ENCODE measurements around the gene SLC17A1. TPM values are rescaled to one million over a fixed set of nuclear protein-coding genes. Genes with fewer than 3 reads are reported as not detected.
A peak's percentile ranks its signal among the peaks of the same experiment; 100 is the strongest.

The SLC17A1 gene
- total RNA-seq, 1 experiment from 2014 or later: not detected

DNA sequence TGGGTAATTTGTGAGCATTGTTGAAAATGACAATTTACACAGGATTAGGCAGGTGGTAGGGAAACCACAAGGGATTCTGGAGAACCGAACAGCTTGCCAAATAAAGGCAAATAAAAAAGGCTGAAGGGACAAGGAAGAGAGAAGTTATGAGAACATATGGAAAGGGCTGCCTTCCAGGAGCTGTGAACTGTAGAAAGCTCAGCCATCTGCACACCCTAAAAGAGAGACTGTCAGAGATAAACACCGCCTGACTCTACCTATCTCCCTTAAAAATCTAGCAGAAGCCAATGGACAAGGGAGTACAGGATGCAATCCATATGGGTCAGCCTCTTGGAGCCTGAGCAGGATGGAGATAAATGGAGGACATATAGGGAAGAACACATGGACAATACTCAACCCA, 12.7 kb upstream of the SLC17A1 start (continued):
- no peak for TF ChIP-seq JAZF1 (CRISPR knock-in tag; IDR thresholded peaks at IDR 0.05)
- TF ChIP-seq SP1 (CRISPR knock-in tag; conservative IDR thresholded peaks at IDR 0.05): no peak

DNA sequence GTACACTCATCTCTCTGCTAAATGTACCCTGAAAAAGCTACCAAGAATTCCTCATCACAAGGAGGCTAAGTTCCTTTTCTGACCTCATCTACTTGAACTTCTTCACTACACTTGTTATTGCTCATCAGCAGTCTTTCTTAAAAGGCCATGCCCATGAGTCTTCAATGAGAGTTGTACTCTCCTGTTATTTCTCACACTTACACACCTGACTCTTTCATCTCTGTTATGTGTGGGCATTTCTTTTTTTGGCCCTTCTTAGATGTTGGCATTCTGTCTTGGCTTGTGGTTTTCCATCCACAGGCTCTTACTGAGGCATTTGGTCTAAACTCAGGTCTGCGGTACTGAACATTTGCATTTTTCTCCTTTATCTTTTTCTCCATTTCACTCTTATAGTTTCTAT, 10.7 kb upstream of the SLC17A1 start:
- Mint-ChIP-seq H3K4me1 (no peaks in the 10 kb centered on the region), H3K27ac (no peak overlapping the region), H3K9me3 (peaks cover 3% of the 10 kb centered on the region; the same call in 1 of the 2 replicates), H3K27me3 (ENCODE audit: low read depth) (no peaks in the 10 kb centered on the region), H3K4me3 (no peak overlapping the region), H3K36me3 (no peaks in the 10 kb centered on the region)
- ChIA-PET POLR2A (no interaction called here), CTCF (no interaction called here)
- no peak for ATAC-seq
- no peak for TF ChIP-seq CBFB (CRISPR knock-in tag; IDR thresholded peaks at IDR 0.05; ENCODE audit: low read depth)
- DNase-seq (ENCODE audit: low spot score): no peak

DNA sequence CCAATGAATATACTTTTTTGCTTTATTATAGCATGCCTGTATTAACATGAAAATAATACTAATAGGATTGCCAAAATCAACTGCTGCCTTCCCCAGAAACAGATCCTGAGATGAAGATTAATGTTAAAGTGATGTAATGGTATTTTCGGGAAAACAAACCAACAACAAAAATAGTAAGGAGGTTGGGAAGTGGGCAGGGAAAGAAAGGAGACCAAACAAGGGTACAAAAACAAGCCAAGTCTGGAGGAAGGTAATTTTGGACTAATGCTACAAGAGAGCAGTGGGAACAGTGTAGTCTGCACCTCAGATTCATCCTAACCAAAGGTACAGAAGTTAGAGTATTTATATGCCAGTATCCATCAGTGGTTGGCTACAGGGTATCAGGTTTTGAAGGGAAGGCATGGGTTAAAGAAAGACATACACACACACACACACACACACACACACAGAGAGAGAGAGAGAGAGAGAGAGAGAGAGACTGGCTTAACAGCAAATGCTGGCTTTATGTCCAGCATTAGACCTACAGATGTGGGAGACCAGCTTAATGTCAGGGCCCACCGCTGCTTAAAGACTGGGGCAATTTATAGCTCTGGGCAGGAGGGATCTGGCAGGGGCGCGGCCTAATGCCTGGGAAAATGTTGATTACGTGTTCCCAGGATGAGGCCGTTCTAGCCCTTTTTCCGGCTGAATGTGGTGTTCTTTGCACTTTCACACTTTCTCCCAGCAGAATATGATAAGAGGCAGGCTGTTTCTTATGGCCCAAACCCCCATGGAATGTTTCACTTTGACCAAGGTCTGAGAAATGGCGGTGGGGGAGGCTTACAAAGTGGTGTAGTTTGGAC, 3.8 kb upstream of the SLC17A1 start:
- POLR2A ChIA-PET: no interaction called here
- no peaks in the 10 kb centered on the region for H3K27me3 Mint-ChIP-seq (ENCODE audit: low read depth)
- CTCF ChIA-PET: no interaction called here
- no peaks in the 10 kb centered on the region for H3K9me3 Mint-ChIP-seq
- peak overlapping the region; percentile 4; the same call in 1 of the 2 replicates for H3K27ac Mint-ChIP-seq
- TF ChIP-seq, protein P1, sequence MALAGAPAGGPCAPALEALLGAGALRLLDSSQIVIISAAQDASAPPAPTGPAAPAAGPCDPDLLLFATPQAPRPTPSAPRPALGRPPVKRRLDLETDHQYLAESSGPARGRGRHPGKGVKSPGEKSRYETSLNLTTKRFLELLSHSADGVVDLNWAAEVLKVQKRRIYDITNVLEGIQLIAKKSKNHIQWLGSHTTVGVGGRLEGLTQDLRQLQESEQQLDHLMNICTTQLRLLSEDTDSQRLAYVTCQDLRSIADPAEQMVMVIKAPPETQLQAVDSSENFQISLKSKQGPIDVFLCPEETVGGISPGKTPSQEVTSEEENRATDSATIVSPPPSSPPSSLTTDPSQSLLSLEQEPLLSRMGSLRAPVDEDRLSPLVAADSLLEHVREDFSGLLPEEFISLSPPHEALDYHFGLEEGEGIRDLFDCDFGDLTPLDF (CRISPR knock-in tag; IDR thresholded peaks at IDR 0.05): no peak
- TF ChIP-seq HMGA2 (CRISPR knock-in tag; IDR thresholded peaks at IDR 0.05) (no peak), ZNF263 (CRISPR knock-in tag; IDR thresholded peaks at IDR 0.05; ENCODE audit: low read depth) (no peak), NR1H2 (CRISPR knock-in tag; IDR thresholded peaks at IDR 0.05) (no peak), GRHL2 (CRISPR knock-in tag; IDR thresholded peaks at IDR 0.05; ENCODE audit: insufficient replicate concordance, severe bottlenecking) (no peak), FOXP1 (CRISPR knock-in tag; IDR thresholded peaks at IDR 0.05; ENCODE audit: borderline replicate concordance) (no peak), RORB (CRISPR knock-in tag; IDR thresholded peaks at IDR 0.05) (no peak), ZNF416 (CRISPR knock-in tag; IDR thresholded peaks at IDR 0.05) (no peak), SOX15 (CRISPR knock-in tag; IDR thresholded peaks at IDR 0.05) (no peak), FOXK1 (CRISPR knock-in tag; IDR thresholded peaks at IDR 0.05) (no peak), ZBTB21 (CRISPR knock-in tag; IDR thresholded peaks at IDR 0.05; ENCODE audit: borderline replicate concordance) (no peak), ZNF121 (CRISPR knock-in tag; IDR thresholded peaks at IDR 0.05) (no peak), ZNF138 (CRISPR knock-in tag; conservative IDR thresholded peaks at IDR 0.05) (no peak), CBFB (CRISPR knock-in tag; IDR thresholded peaks at IDR 0.05; ENCODE audit: low read depth) (no peak), ZNF671 (CRISPR knock-in tag; IDR thresholded peaks at IDR 0.05) (no peak), JUN (CRISPR knock-in tag; IDR thresholded peaks at IDR 0.05) (no peak)
- TF ChIP-seq, protein P2, sequence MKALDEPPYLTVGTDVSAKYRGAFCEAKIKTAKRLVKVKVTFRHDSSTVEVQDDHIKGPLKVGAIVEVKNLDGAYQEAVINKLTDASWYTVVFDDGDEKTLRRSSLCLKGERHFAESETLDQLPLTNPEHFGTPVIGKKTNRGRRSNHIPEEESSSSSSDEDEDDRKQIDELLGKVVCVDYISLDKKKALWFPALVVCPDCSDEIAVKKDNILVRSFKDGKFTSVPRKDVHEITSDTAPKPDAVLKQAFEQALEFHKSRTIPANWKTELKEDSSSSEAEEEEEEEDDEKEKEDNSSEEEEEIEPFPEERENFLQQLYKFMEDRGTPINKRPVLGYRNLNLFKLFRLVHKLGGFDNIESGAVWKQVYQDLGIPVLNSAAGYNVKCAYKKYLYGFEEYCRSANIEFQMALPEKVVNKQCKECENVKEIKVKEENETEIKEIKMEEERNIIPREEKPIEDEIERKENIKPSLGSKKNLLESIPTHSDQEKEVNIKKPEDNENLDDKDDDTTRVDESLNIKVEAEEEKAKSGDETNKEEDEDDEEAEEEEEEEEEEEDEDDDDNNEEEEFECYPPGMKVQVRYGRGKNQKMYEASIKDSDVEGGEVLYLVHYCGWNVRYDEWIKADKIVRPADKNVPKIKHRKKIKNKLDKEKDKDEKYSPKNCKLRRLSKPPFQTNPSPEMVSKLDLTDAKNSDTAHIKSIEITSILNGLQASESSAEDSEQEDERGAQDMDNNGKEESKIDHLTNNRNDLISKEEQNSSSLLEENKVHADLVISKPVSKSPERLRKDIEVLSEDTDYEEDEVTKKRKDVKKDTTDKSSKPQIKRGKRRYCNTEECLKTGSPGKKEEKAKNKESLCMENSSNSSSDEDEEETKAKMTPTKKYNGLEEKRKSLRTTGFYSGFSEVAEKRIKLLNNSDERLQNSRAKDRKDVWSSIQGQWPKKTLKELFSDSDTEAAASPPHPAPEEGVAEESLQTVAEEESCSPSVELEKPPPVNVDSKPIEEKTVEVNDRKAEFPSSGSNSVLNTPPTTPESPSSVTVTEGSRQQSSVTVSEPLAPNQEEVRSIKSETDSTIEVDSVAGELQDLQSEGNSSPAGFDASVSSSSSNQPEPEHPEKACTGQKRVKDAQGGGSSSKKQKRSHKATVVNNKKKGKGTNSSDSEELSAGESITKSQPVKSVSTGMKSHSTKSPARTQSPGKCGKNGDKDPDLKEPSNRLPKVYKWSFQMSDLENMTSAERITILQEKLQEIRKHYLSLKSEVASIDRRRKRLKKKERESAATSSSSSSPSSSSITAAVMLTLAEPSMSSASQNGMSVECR (CRISPR knock-in tag; IDR thresholded peaks at IDR 0.05; ENCODE audit: borderline replicate concordance): no peak
- TF ChIP-seq, protein P3, sequence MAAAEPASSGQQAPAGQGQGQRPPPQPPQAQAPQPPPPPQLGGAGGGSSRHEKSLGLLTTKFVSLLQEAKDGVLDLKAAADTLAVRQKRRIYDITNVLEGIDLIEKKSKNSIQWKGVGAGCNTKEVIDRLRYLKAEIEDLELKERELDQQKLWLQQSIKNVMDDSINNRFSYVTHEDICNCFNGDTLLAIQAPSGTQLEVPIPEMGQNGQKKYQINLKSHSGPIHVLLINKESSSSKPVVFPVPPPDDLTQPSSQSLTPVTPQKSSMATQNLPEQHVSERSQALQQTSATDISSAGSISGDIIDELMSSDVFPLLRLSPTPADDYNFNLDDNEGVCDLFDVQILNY (CRISPR knock-in tag; IDR thresholded peaks at IDR 0.05): no peak
- TF ChIP-seq, protein P4, sequence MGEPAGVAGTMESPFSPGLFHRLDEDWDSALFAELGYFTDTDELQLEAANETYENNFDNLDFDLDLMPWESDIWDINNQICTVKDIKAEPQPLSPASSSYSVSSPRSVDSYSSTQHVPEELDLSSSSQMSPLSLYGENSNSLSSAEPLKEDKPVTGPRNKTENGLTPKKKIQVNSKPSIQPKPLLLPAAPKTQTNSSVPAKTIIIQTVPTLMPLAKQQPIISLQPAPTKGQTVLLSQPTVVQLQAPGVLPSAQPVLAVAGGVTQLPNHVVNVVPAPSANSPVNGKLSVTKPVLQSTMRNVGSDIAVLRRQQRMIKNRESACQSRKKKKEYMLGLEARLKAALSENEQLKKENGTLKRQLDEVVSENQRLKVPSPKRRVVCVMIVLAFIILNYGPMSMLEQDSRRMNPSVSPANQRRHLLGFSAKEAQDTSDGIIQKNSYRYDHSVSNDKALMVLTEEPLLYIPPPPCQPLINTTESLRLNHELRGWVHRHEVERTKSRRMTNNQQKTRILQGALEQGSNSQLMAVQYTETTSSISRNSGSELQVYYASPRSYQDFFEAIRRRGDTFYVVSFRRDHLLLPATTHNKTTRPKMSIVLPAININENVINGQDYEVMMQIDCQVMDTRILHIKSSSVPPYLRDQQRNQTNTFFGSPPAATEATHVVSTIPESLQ (CRISPR knock-in tag; IDR thresholded peaks at IDR 0.05): no peak
- TF ChIP-seq, protein P5, sequence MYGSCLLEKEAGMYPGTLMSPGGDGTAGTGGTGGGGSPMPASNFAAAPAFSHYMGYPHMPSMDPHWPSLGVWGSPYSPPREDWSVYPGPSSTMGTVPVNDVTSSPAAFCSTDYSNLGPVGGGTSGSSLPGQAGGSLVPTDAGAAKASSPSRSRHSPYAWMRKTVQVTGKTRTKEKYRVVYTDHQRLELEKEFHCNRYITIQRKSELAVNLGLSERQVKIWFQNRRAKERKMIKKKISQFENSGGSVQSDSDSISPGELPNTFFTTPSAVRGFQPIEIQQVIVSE (CRISPR knock-in tag; IDR thresholded peaks at IDR 0.05; ENCODE audit: borderline replicate concordance): no peak
- no peaks in the 10 kb centered on the region for H3K4me1 Mint-ChIP-seq
- H3K36me3 Mint-ChIP-seq: no peaks in the 10 kb centered on the region
- DNase-seq (ENCODE audit: low spot score) (no peak), ATAC-seq (no peak)
- H3K4me3 Mint-ChIP-seq: no peak overlapping the region
